ENCODE data around the gene ZNF503. TPM values are rescaled to one million over a fixed set of nuclear protein-coding genes. Genes with fewer than 3 reads are reported as not detected.

Gene ZNF503
- total and polyA plus RNA-seq, 2 of the 8 experiments (the other 6 are each of a cell fraction or from before 2014, with no cell fraction given) = 0.03 to 0.13 TPM

DNA sequence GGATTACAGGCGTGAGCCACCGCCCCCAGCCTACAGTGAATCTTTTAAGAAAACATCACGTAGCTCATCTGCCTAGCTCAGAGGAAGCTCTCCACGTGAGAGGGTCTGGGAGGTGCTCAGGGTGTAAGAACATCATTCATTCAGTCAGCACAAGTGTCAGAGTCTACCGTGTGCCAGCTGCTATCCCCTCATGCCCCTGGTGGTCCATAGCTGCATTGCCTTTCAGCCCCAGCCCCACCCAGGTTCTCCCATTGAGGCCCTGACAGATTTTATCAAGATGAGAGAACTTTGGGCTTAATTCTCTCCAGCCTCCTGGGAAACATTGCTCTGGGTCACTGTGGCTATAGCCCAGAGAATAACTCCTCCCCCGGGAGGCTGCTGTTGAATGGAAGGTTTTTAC, 45.1 kb downstream of the ZNF503 start (continued):
- TF ChIP-seq TCF12 (IDR thresholded peaks at IDR 0.05; ENCODE audit: low read depth, low read length) = no peak
- TF ChIP-seq TBP (IDR thresholded peaks at IDR 0.05; ENCODE audit: low read depth, low read length) = no peak
- no peak for TF ChIP-seq PHF8 (conservative IDR thresholded peaks at IDR 0.05; ENCODE audit: low read depth, low read length)
- TF ChIP-seq, protein P1, sequence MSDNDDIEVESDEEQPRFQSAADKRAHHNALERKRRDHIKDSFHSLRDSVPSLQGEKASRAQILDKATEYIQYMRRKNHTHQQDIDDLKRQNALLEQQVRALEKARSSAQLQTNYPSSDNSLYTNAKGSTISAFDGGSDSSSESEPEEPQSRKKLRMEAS (IDR thresholded peaks at IDR 0.05) = peak; percentile 46; the same call in 1 of the 2 replicates
- no peak for TF ChIP-seq ZNF274 (IDR thresholded peaks at IDR 0.05; ENCODE audit: borderline replicate concordance, extremely low read depth, low read length)
- no peak for TF ChIP-seq TAF7 (optimal IDR thresholded peaks at IDR 0.05; ENCODE audit: borderline replicate concordance, low read depth, low read length)
- TF ChIP-seq SIX5 (IDR thresholded peaks at IDR 0.05; ENCODE audit: low read depth, low read length) = no peak
- no peak for TF ChIP-seq JUND (IDR thresholded peaks at IDR 0.05; ENCODE audit: low read length)
- no peak for TF ChIP-seq GABPA (IDR thresholded peaks at IDR 0.05; ENCODE audit: borderline replicate concordance, insufficient read depth, low read length)
- TF ChIP-seq SIRT6 (IDR thresholded peaks at IDR 0.05; ENCODE audit: low read length) = no peak
- TF ChIP-seq RAD21 (IDR thresholded peaks at IDR 0.05 in 1 of 2, conservative IDR thresholded peaks at IDR 0.05 in 1 of 2; ENCODE audit: low read depth in 2 of 2, low read length in 2 of 2) = peak; percentile 33 to 44; a peak in 3 of 4 replicates
